ENCODE data around the gene POLG. TPM values are rescaled to one million over a fixed set of nuclear protein-coding genes. Genes with fewer than 3 reads are reported as not detected.

POLG gene
- polyA plus RNA-seq, 12 donors = 31.0 to 44.6 (median 37.2) TPM; not detected in 1

DNA sequence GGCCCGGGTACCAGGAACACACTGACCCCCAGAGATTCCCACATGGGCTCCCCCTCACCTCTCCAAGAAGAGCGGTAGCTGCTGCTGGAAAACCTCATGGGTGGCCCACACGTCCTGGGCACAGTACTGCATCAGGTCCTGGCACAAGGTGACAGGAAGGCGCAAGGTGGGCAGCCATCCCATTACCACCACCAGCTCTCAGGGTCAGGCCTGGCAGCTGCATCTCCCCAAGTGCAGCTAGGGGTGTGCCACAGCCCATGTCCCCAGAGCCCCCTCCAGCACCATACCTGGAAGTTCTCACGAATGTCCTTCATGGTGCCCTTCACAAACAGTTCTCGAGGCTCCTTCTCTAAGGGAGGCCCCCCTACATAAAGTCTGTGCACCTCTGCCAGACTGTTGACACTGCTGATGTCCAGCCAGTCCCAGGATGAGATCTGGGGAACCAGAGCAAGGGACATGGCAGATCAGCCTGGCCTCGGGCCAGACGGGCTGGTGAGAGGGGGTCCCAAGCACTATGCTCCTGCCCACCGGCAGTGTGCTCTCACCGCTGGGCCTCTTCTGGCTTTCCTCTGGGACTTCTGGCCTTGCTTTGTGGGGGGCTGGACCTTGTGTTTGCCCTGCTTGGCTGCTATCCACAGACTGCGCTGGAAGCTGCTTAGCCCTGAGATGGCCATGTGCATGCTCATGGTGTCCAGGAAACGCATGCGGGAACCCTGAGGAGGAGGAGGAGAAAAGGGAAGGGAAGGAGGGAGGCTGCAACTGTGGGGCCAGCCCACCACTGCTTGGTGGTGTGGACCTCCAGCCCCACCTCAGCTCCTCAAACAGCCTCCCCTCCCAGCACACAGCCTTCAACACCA is 6.0 kb downstream of the POLG start:
- no peak for DNase-seq

DNA sequence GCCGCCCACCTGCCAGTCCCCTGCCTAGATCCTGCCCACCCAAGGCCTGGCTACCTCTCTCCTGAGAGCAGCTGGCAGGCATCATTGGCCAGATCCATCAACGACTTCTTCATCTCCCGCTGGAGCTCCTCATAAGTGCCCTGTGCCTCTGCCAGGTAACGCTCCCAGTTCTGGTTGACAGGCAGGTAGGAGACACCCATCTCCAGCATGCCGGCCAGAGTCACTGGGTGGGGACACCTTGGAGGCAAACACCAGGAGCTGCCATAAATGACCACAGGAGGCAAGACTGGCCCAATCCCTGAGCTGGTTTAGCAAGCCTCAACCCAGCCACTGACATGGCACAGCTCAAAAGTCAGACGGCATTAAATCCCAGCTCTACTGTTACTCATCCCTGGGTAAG is 7.5 kb downstream of the POLG start:
- DNase-seq = no peak

DNA sequence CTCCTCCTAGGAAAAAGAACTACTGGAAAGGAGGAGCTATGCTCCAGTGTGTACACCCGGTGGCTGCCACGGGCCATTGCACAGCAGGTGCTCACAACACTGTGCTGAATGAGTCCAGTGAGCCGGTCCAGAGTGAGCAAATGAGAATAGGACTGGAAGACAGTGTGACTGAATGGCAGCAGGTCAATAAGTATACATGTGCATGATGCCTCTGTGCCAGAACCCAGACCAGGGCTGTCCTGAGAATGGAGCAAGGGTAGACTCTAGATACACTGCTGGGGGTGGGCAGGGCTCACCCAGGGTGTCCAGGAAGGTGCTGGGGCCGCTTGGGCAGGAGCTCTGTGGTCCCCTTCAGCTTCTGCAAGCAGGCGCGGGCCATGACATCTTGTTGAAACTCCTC is 8.3 kb downstream of the POLG start:
- no peak for DNase-seq

DNA sequence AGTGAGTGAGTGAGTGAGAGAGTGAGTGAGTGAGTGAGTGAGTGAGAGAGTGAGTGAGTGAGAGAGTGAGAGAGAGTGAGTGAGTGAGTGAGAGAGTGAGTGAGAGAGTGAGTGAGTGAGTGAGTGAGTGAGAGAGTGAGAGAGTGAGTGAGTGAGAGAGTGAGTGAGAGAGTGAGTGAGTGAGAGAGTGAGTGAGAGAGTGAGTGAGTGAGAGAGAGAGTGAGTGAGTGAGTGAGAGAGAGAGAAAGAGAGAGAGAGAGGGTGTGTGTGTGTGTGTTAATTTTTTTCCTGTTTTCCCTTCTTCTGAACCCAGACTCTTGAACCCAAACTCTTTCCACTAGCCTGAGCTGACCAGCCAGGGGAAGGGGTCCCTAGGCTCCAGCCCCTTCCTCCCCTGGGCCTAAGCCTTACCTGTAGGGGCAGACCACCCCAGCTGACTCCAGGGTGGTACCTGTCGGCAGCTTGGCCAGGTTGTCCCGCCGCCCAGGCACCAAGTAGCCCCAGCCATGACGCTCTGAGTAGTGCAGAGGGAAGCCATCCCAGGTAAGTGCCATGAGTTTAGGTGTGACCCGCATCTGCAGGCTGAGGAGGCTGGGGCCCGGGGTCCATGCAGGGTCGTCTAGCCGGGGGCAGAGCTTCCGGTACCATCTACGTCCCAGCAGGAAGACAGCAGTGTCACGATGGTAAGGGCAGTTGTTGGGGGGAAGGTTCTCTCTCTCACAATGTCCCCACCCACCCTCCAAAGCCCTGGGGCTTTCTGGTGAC is 9.4 kb downstream of the POLG start:
- DNase-seq = no peak

DNA sequence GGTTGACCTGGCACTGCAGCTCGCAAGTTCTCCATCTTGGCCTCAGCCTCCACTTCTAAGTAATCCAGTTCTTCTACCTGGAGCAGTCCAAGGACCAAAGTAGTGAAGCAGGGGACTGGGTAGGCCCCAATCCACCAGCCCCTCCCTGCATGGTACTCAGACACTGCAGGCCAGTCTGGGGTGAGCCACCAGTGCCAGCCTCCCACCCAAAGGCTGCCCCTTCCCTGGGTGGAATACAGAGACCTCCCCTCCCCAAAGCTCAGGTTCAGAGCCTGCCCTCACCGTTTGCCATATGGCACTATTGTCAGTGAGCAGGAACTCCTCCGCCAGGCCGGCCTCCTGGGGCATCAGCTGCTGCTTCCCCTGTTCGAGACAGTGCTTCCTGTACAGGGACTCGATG is 10.8 kb downstream of the POLG start:
- no peak for DNase-seq

DNA sequence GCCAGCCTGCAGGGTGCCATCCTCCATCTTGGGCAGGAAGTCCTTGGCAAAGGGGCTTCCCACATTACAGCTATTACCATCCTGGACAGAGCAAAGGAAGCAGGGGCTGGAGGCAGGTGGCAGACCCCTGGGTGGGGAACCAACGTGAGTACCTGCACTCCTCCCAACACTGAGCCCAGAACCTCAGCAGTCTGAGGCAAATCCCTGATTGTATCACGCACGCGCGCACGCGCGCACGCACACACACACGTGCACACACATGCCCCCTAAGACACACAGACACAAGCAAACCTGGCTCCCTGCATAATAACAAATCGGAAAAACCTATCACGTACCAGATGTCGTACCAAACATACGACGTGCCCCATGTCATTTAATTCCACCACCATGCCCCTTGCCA is 11.8 kb downstream of the POLG start:
- DNase-seq = no peak

DNA sequence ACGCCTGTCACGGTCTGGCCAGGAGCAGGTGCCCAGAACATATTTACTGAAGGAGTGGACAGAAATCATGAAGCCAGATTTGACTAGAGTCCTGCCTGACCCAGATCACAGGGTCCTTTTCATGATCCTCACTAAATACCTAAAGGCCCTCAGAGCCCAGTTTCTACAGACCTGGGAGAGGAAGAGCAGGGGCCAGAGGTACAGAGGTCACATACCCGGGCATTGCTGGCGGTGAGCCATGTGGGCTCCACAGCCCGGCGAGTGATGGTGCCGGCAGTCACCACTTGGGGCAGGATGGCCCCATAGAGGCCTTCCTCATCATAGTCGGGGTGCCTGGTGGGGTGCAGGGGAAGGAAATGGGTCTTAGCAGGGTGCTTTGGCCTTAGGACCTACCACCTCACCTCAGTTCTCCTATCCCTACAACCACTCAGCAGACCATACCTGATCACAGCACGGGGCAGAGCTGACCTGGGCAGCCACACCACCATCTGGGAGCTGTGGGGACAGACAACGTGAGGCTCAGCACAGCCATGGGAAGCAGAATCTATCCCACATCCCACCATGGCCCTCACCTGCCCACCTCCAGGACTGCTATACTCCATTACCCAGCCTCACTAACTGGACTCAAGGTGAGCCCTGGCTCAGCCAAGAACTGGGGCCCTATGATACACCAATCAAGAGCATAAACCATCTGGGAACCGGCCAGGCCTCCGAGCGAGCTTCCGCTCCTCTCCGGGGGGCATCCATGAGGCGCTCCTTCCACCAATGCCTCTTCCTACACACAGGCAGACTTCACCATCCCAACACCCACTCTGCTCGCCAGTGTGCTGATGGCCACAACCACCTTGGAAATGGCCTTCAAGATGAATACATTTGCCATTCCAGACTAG is 12.9 kb downstream of the POLG start:
- no peak for DNase-seq

DNA sequence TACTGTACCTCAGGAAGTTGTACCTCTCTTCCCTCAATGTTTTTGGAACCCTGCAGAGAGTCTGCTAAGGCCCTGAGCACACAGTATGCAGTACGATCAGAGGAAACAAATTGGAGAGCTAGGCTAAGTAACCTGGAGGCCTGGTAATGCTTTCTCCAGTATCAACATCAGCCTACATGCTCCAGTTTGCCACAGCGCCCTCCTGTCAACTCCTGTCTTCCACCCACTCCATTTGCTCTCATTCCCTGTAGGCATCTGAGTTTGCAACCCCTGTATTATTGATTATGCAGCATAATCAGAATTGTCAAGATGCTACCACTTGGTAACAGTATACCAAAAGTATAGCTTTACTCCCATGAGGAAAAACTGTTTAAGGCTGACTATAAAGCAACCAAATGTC is 14.4 kb downstream of the POLG start:
- DNase-seq = no peak

DNA sequence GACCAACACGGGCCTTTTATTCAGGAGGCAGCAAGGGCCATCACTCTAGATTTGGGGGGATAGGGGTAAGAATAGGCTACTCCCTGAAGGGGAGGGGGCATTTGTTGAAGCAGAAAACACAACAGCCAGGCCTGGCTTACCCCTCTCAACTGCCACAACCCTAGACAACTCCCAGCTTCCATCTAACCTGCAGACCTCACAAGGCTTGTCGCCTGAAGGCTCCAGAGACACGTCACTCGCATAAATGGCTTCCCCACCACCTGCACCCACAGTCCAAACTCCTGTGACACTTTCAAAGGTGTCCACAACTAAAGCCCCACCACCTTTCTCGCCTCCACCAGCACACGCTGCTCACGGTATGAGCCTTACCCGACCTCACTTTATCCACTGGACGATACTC is 14.9 kb downstream of the POLG start:
- DNase-seq = no peak

DNA sequence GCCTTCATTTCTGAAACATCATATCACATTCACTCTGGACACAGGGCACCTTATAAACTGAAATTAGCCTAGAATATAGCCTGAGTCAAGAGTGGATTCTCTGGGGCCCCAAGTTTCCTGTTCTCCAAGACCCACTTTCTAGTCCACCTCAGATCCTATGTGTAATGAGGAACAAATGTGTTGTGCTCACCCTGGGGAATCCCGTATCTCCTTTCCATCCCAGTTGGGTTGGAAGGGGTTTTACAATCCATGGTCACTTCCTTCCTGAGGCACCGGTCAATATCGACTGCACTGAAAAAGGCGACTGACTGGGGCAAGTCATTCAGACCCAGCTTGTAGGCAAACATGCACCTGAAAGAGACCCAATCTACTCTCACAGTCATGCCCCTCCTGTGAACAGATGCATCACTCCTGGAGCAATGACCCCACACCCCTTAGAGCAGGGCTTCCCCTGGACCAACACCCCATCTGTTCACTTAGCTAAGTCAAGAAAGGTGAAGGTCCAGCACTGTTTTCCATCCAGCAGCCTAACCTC is 17.4 kb downstream of the POLG start:
- no peak for DNase-seq

DNA sequence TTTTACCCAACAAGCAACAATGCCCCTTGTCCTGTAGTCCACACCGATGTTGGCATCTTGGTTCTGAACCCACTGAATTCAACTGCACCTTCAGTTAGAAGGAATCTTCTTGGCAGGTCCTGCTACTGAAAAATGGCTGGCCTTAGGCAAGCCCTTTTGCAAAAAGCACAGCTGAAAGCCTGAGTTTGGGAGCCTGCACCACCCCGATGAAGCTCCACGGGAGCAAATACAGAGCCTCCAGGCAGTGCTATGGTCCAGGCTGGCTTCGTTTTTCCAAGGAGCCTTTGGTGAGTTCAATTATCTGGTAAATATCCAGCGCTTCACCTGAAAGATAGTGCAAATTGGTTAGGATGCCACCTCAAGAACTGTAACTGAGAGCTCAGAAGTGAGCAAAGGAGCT is 18.1 kb downstream of the POLG start:
- DNase-seq = no peak

DNA sequence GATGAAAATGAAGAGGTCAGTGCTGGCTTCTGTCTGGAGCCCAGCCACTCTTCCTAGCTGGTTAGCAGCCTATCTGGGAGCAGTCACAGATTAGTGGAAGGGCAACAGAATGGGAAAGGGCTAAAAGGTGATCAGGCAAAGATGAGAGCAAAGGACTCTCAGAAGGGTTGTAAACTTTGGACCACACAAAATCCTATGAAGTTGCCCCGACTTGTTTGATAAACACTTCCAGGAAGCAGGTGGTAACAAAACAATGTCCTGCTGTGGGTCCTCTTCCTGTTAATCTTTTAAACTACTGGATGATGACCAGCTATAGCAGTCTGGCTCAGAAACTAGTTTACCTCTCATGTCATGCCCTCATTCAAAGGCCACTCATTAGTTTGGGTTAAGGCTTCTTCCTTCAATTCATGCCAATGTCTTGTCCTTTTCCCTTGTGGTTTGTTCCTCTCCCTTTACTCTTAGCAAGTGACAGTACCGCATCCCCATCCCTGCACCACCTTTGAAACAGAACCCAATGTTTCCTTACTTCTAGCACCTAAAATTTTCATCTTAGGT is 19.2 kb downstream of the POLG start:
- DNase-seq = no peak

DNA sequence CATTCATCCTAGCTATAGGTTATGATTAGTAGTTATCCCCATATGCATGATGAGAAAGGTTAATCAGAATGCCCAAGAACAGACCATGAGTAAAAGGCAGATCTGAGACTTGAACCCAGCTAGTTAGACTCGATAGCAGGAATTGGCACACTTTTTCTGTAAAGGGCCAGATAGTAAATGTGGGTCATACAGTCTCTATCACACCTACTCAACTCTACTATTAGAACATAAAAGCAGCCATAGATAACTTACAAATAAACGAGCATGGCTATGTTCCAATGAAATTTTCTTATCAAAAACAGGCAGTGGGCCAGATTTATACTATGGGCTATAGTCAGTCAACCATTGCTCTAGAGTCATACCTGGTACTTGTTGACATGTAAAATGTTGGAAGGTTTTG is 24.6 kb downstream of the POLG start:
- no peak for DNase-seq

DNA sequence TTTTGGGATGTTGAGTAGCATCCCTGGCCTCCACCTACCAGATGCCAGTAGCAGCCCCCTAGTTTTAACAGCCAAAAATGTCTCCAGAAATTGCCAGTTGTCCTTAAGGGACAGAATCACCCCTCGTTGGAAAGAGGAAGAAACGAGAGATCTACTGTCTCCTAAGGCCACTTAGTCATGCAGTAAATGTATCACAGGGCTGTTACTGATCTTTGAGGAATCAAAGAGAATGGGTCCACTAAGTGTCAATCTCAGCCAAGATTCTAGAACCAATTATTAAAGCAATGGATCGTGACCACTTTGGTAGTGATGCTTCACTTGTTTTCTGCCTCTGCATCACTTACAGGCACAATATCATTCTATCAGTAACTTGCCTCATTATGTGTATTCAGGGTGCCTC is 26.4 kb downstream of the POLG start:
- no peak for DNase-seq

DNA sequence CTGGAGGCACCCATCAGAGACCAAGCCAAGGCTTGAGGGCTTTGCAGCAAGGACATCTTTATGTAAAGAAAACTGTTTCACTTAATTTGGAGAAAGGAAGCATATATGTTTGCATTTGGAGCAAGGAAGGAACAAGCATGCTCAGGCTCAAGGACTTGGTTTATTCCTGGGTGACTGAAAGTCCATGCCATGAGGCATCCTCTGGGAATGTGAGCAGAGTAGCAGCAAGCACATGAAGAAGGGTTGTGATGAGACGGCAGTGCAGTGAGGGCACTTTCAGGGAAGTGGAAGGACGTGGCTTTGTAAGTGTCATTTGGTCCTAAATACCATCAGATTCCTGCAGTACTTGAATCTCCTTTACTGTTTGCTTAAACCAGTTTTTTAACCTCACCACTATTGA is 26.8 kb downstream of the POLG start:
- DNase-seq = no peak

DNA sequence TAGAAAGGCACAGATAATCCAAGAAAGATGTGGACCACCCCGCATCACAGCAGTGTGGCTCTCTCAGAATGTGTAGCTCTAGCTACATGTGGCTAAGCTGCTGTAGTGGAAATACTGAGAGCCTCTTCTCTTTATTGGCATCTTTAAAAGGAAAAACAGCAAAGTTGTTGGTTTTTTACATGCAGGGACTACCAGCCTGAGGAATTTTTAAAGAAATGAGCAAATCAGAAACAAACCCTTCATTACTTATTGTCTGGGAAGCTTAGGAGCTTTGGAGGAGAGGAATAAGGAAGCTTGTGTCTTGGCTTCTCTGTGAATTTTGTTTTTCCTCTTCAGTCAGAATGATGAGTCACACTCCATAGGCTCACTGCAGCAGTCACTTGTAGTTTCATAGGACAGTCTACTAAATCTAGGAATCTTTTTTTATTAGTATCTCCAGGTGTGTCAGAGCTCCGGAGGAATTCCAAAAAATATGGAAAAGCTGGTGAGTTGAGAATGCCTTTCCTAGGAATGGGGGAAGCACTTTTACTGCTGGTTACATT is 27.5 kb downstream of the POLG start:
- no peak for DNase-seq

DNA sequence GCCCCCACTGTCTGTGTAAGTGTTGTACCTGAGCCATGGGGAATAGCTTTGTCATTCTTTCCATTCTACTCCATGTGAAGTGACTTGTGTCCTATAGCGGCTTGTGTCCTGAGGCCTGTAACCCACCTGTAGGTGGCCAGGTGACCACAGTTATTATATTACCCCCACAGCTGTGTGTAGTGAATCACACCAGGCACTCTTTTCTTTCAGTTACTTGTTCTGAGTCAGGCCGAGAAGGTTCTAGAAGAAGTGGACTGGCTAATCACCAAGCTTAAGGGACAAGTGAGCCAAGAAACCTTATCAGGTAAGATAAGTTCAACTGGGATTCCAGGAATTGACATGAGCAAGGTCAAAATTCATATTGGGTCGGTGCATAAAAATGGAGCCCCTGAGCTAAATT is 29.2 kb downstream of the POLG start:
- no peak for DNase-seq

DNA sequence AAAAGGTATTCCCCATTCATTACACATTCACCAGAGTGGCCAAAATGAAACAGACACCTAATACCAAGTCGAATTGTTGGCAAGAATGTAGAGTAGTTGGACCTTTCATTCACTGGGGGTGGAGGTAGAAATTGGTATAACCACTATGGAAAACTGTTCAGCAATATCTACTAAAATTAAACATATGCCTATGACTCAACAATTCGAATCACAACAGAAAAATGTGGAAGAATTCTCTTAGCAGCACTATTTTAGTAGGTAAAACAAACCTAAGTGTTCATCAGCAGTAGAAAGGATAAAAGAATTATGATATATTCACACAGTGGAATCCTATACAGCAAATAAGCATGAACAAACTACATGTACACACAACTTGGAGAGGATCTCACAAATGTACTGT is 30.6 kb downstream of the POLG start:
- no peak for DNase-seq

DNA sequence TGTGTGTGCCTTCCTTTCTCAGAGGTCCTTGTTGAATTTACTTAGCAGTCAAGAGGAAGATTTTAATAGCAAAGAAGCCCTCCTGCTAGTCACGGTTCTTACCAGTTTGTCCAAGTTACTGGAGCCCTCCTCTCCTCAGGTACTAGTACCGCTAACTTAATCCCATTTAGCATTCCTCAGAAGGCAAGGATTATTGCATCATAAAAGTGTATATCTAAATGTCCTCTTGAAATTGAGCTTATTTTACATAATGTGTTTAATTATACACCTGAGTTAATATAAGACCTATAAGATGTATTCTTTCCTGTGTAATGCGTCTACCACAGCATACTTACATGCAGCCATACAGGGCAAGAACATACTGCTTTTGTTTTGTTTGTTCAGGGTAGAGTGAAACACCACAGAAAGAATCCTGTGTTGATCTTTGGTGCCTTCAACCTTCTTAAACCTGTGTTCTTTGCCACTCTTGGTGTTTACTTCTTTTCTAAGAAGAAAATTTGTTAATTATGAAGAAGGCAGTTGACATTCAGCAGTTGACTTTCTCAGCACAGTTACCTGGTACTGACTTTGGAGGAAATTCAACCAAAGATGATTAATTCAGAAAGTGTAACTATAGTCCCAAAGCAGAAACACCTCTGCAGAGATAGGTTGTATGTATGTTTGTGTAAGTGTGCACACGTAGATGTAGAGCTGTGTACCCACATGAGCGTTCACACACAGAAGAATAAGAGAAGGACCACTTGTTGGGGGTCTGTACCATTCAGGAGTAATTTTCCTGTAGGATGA is 33.1 kb downstream of the POLG start:
- no peak for DNase-seq

DNA sequence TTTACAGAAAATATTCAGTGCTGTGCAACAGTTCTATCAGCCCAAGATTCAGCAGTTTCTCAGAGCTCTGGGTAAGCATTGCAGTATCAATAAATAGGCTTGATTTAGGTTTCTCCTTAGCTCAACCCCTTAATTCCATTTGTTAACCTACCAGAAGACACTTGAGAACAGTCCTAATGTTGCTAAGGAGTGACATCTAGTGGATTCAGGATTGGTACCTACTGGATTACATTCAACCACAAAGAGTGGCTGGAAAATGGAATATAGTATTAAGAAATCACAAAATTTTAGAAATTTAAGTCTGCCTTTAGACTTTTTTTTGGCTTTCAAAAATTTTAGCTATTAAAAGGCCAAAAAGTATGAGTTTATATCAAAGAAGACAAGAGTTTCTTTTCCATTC is 34.7 kb downstream of the POLG start:
- DNase-seq = no peak

DNA sequence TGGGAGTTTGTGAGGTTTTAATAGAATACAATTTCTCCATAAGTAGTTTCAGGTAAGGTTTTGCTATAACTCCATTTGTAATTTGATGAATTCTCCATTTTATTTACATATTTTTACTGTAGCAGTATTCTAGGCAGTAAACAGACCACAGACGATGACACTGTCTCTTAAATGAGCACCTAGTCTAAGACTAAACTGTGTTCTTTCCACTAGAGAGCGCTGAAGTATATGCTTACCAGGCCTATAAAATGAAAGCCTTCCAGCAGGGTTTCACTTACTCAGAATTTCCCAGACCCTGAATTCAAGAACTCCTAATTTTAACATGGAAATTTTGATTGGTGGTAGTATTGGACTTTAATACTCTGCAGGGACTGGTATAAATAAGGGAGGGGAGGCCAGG is 41.6 kb downstream of the POLG start:
- no peak for DNase-seq
